WTC11 (cell line): ENCODE data around the gene RAB8B.

ENCODE experiments used
- CTCF ChIP-seq: fragments of 200-600 bp; IDR thresholded peaks from 2 replicates; pipeline ENCODE4 v1.8.0; 2022; ENCODE audit warnings: antibody characterized with exemption
- ESRRA ChIP-seq: sonication (generic); formaldehyde crosslinking; IDR thresholded peaks from 2 replicates; pipeline ENCODE4 v1.8.1; 2022; ENCODE audit warnings: mild to moderate bottlenecking, missing genetic modification reagents, borderline replicate concordance
- TP53 ChIP-seq: sonication (generic); formaldehyde crosslinking; IDR thresholded peaks from 2 replicates; pipeline ENCODE4 v1.8.1; 2023; ENCODE audit warnings: mild to moderate bottlenecking, missing genetic modification reagents
- TF ChIP-seq, protein P1 (sequence below): sonication (generic); formaldehyde crosslinking; IDR thresholded peaks from 2 replicates; pipeline ENCODE4 v1.8.0; 2022; ENCODE audit warnings: mild to moderate bottlenecking, missing genetic modification reagents

- no peak for TF ChIP-seq CTCF
- no peak for TF ChIP-seq ESRRA
- TF ChIP-seq, protein P1, sequence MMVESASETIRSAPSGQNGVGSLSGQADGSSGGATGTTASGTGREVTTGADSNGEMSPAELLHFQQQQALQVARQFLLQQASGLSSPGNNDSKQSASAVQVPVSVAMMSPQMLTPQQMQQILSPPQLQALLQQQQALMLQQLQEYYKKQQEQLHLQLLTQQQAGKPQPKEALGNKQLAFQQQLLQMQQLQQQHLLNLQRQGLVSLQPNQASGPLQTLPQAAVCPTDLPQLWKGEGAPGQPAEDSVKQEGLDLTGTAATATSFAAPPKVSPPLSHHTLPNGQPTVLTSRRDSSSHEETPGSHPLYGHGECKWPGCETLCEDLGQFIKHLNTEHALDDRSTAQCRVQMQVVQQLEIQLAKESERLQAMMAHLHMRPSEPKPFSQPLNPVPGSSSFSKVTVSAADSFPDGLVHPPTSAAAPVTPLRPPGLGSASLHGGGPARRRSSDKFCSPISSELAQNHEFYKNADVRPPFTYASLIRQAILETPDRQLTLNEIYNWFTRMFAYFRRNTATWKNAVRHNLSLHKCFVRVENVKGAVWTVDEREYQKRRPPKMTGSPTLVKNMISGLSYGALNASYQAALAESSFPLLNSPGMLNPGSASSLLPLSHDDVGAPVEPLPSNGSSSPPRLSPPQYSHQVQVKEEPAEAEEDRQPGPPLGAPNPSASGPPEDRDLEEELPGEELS (CRISPR knock-in tag), result no peak
- TF ChIP-seq TP53 (CRISPR knock-in tag), result no peak
Measured at GRCh38 chr15:63172376-63172775, 17.0 kb upstream of the RAB8B start.
